ENCODE results near the gene DYDC1. TPM values are rescaled to one million over a fixed set of nuclear protein-coding genes. Genes with fewer than 3 reads are reported as not detected.
"Not testable (repeated sequence)": the region's sequence is repeated elsewhere in the genome, so short reads cannot be mapped to it uniquely, and the experiment has no call there.

The DYDC1 gene
- total RNA-seq, 4 donors from 2014 or later, result not detected

- intact Hi-C loops (cut with DNase I; ENCODE audit: low total_unique reads), result loop anchor here (10.0 kb wide), 1 partner anchor 135 kb away; no protein-coding TSS in a partner anchor
- DNase-seq (ENCODE audit: low spot score in 2 of 2), result no peak
- no peak overlapping the region for H3K4me3 ChIP-seq (ENCODE audit: low read depth, poor library complexity, severe bottlenecking)
- TF ChIP-seq CTCF (IDR thresholded peaks at IDR 0.05) (no peak), POLR2A (IDR thresholded peaks at IDR 0.05) (no peak)
- 29 to 70% methylated on average over 2 to 3 of the region's 3 CpGs for WGBS, 2 donors
Measured at GRCh38 chr10:80379701-80380100, 23.1 kb upstream of the DYDC1 start.

GRCh38 chr10:80373502-80373901 is 16.9 kb upstream of the DYDC1 start:
- intact Hi-C loops (cut with DNase I; ENCODE audit: low total_unique reads), result no loop called here
- no peak for DNase-seq (ENCODE audit: low spot score in 2 of 2)
- H3K4me3 ChIP-seq (ENCODE audit: low read depth, poor library complexity, severe bottlenecking), result no peak overlapping the region
- TF ChIP-seq CTCF (IDR thresholded peaks at IDR 0.05) (no peak), POLR2A (IDR thresholded peaks at IDR 0.05) (no peak)
- 73 to 81% methylated on average over 2 of the region's 2 CpGs for WGBS, 2 donors

GRCh38 chr10:80372675-80373074 is 16.1 kb upstream of the DYDC1 start:
- 79 to 81% methylated on average over 5 of the region's 5 CpGs for WGBS, 2 donors
- no peak for DNase-seq (ENCODE audit: low spot score in 2 of 2)
- intact Hi-C loops (cut with DNase I; ENCODE audit: low total_unique reads), result no loop called here

GRCh38 chr10:80371467-80371866 is 14.9 kb upstream of the DYDC1 start:
- intact Hi-C loops (cut with DNase I; ENCODE audit: low total_unique reads), result no loop called here
- TF ChIP-seq POLR2A (IDR thresholded peaks at IDR 0.05) (no peak), CTCF (IDR thresholded peaks at IDR 0.05) (no peak)
- WGBS, 2 donors, result 53 to 65% methylated on average over 6 of the region's 6 CpGs
- H3K4me3 ChIP-seq (ENCODE audit: low read depth, poor library complexity, severe bottlenecking), result no peak overlapping the region
- DNase-seq (ENCODE audit: low spot score in 2 of 2), result no peak

More at GRCh38 chr10:80372675-80373074, 16.1 kb upstream of the DYDC1 start:
- TF ChIP-seq POLR2A (IDR thresholded peaks at IDR 0.05), result no peak
- TF ChIP-seq CTCF (IDR thresholded peaks at IDR 0.05), result no peak
- H3K4me3 ChIP-seq (ENCODE audit: low read depth, poor library complexity, severe bottlenecking), result no peak overlapping the region

- no peak for DNase-seq (ENCODE audit: low spot score in 2 of 2)
- TF ChIP-seq CTCF (IDR thresholded peaks at IDR 0.05) (no peak), POLR2A (IDR thresholded peaks at IDR 0.05) (no peak)
- WGBS, 2 donors, result 0 to 42% methylated on average over 1 of the region's 1 CpG
Measured at GRCh38 chr10:80365510-80365909, 9.0 kb upstream of the DYDC1 start.

GRCh38 chr10:80359644-80360043 is 3.1 kb upstream of the DYDC1 start:
- 94 to 97% methylated on average over 21 of the region's 22 CpGs for WGBS, 2 donors
- DNase-seq (ENCODE audit: low spot score in 2 of 2), result no peak
- intact Hi-C loops (cut with DNase I; ENCODE audit: low total_unique reads), result no loop called here
- TF ChIP-seq CTCF (IDR thresholded peaks at IDR 0.05), result no peak
- TF ChIP-seq POLR2A (IDR thresholded peaks at IDR 0.05), result no peak
- H3K4me3 ChIP-seq (ENCODE audit: low read depth, poor library complexity, severe bottlenecking), result no peak overlapping the region

More at GRCh38 chr10:80365510-80365909, 9.0 kb upstream of the DYDC1 start:
- no peak overlapping the region for H3K4me3 ChIP-seq (ENCODE audit: low read depth, poor library complexity, severe bottlenecking)
- intact Hi-C loops (cut with DNase I; ENCODE audit: low total_unique reads), result no loop called here

- DNase-seq (ENCODE audit: low spot score in 2 of 2); intact Hi-C loops (cut with DNase I; ENCODE audit: low total_unique reads); H3K4me3 ChIP-seq (ENCODE audit: low read depth, poor library complexity, severe bottlenecking): not testable (repeated sequence)
- WGBS, 2 donors, result 37 to 66% methylated on average over 2 of the region's 2 CpGs
Measured at GRCh38 chr10:80358925-80359324, 2.4 kb upstream of the DYDC1 start.

Measured in lower leg skin (tissue), 4 donors.